ENCODE results near the gene NDUFS7.
A peak's percentile ranks its signal among the peaks of the same experiment; 100 is the strongest.

Gene NDUFS7

GRCh38 chr19:1401889-1402217 lies 18.1 kb downstream of the NDUFS7 start:
- DNase-seq, result no peak

- no peak for DNase-seq
These were observed 18.8 kb downstream of the NDUFS7 start for GRCh38 chr19:1402411-1403070.

- peak; percentile 96 for DNase-seq
These were observed 23.2 kb downstream of the NDUFS7 start for GRCh38 chr19:1406774-1407527.

GRCh38 chr19:1407528-1408299 lies 24.0 kb downstream of the NDUFS7 start, which contains the start of gene DAZAP1:
TSS of gene DAZAP1 (plus strand) at chr19:1407586. CDS start at chr19:1407774, 188 bp downstream.
- DNase-seq, result no peak

DNA sequence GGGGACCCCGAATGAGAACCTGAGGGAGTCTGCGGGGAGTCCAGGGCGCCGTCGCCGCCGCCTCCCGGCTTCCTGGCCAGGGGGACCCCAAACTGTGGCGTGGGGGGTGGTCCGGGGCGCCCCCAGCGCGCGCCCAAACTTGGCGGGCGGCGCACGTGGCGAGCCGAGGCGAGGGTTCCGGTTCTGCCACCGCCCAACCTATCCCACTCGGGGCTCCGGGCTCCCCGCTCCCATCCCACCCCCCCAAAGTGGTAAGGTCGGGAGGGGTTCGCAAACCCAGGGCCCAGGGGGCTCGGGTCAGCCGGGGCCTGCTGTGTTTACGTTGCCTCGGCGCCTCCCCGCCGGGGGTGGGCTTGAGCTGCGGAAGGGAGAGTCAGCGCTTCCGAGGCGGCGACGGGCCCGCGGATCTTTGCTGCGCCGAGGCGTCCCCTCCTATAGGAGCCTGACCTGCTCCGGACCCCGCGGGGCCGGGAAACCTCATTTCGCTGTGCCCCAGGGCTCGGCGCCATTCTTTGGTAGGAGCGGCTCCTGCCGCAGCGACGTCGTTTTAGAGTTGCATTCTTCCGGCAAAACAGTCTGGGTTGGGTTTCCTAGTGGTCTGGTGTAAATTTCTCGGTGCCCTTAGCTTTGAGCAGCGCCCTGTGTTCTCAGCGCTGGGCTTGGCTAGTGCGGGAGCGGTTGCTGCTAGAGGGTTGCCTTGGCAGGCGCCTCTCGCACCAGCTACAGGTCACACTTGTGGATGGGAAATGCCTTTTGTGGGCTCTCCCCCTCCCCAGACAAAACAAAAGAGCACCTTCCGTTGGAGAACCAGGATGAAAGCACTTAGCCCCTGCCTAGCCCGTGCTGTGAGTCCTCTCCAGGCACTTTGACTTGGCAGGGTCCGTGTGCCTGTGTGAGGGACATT lies 24.8 kb downstream of the NDUFS7 start:
- DNase-seq, result no peak

DNA sequence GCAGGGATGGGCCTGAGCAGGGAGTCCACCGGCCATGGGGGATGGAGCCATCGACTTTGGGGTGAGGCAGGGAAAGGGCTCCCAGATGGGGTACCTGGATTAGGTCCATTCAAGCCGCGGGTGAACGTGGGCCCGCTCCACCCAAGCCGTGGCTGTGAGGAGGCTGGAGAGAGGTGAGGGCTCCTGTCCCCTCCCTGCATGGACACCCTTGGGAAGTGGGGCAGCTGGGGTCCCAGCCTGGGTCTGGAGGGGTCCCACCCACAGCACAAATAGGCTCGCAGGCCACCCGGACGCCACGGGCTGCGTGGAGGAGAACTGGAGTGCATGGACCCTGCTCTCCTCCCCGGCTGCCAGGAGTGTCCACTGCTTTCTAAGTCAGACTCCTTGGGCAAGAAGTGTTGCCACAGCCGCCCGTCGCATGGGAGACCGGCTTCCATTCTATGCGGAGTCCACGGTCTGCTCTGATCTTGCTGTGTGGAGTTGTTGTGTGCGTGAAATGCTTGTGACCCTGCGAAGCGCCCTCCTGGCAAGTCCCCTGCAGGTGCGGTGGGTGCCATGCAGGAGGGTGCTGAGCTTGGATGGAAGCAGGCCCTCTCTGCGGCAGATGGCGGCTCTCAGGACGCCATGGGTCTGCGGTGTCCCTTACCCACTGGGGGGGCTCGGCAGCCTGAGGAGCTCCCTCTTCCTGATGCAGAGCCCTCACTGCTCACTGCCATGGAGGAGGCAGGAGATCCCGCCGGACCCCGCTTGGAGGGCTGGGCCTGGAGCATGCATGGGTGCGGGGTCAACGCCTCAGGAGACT lies 25.7 kb downstream of the NDUFS7 start:
- no peak for DNase-seq

DNA sequence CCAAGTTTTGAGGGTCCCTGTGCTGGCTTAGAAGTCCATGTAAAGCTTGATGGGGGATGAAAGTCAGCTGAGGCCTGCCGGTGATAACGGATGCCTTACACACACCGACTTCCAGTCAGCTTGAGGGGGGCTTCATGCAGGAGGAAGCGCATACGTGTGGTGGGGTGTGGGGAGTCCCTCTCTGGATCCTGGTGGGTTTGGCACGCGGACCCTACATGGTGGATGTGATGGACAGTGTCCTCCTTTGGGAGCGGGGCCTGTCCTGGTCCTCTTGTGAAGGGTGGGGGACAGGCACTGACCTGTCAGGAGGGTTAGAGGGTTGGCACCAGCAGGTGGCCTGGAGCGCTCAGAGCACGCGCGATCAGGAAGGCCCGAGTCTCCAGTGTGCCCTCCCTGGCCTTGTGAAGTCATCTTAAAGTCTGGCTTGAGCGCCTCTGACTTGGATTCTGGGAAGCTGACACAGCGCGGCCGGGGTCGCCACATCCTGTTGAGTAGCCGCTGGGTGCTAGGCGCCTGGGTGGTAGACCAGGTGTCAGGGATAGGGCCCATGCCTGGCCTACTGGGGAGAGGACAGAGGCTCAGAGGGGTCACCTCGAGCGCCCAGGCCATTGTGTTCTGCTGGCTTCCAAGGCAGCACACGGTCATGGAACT lies 26.6 kb downstream of the NDUFS7 start:
- no peak for DNase-seq

GRCh38 chr19:1410789-1411188 lies 27.1 kb downstream of the NDUFS7 start:
- no peak for DNase-seq

- peak; percentile 75 for DNase-seq
These were observed 27.8 kb downstream of the NDUFS7 start for GRCh38 chr19:1411255-1412191.

DNA sequence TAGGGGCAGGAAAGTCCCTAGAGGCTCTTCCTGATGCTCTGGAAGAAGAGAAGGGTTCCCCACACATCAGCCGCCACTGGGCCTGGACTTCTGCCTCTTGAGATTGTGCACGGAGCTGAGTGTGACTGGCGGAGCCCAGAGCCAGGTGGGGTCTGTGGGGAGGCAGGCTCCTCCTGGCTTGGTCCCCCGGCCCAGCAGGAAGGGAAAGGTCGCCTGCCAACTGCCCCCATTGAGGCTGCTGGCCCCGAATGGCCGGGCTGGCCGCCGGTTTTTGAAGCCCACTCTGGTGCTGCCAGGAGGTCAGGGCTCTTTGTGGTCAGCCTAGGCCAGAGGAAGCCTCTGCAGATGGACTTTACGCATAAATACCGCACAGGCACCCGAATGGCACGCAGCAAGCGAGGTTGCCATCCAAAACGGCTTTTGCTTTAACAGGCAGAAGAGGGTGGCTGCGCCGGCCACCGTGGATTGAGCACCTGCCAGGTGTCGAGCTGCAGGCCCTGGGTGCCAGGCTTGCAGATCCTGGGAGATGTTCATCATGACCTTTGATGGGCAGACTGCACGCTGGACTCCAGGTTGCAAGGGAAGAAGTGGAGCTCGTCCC lies 28.7 kb downstream of the NDUFS7 start:
- no peak for DNase-seq

GRCh38 chr19:1412995-1413800 lies 29.5 kb downstream of the NDUFS7 start:
- no peak for DNase-seq

DNA sequence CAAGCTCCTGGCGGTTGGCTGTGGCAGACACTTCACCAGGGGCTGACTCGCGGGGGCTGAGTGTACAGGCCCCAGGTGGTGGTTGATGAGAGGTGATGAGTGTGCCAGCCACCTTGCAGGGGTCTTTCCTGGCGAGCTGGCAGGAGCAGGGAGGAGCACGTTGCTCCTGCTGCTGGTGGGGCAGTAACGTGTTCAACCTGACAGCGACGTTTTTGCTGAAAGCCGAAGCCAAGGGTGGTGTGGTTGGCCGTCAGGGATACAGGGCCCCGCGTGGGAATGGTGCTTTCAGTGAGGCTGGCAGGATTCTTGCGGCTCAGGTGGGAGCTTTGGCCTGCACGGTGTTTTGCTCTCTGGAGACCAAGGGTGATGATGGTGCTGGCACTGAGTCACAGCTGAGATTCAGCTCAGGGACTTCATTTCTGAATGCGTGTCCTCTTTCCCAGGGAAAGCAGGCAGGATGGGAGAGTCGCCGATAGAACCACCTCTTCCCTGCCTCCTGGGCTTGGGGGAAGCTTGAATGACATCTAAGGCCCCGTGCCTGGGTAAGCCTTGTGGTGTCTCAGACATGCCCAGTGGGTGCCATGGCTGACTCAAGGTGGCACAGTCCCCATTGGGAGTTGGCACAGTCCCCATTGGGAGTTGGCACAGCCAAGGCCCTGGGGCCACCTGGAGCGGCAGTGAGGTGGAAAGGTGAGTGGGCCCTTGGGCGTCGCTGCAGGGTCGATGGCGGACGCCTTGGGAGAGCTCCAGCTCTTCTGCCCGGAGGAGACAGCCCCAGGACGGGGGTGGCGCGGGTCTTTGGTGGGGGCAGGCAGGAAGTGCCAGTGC lies 32.5 kb downstream of the NDUFS7 start:
- DNase-seq, result no peak

- DNase-seq, result no peak
These were observed 33.4 kb downstream of the NDUFS7 start for GRCh38 chr19:1417145-1417544.

DNA sequence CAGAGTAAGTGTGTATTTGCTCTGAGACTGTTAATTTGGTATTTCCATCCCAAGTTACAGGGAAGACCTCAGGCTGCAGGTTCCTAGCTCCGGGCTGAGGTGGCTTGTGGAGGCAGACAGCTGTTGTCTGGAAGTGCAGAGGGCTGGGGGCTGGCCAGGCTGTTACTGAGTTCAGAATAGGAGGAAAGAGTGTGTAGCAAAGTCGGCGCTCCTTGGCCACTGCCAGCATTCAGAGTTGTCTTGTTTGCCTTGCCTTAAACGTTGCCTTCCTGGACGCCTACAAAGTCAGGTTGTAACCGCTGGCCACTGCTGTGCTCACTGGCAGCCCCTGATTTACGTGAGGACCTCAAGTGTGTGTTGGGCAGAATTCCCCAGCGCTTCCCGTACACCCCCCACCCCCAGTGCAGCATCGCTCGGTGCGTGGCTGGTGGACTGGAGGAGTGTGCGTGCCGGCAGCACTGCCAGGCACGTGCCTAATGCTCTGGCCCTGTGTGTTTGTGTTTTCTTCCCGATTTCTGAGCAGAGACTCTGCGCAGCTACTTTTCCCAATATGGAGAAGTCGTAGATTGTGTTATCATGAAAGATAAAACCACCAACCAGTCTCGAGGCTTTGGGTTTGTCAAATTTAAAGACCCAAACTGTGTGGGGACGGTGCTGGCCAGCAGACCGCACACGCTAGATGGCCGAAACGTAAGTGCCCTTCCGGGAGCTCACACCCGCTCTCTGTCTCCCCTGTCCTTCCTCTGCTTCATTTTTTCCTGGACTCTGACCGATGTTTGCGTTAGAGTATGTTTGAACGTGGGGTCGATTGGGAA lies 34.2 kb downstream of the NDUFS7 start:
- no peak for DNase-seq

DNA sequence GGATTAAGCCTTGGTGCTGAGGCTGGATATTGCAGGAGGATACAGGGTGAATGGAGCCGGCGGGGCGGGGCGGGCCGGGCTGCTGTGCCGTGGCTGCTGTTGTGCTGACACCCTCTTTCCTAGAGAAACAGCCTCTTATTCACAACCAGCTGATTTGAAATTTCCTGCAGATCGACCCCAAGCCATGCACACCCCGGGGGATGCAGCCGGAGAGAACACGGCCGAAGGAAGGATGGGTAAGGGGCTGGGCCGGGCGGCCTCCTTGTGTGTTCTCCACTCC lies 34.7 kb downstream of the NDUFS7 start:
- DNase-seq, result no peak

GRCh38 chr19:1418951-1419738 lies 35.4 kb downstream of the NDUFS7 start:
- no peak for DNase-seq

Measured in NCI-H446 treated with DMSO at 0.1 percent for 48 hours (cell line).